Endothelial cell of umbilical vein (primary cell): Measurements from ENCODE around the gene SLC38A10. TPM values are rescaled to one million over a fixed set of nuclear protein-coding genes. Genes with fewer than 3 reads are reported as not detected.

Experiments
- BruUV-seq: library from RNA; stranded (reverse); fragments of 400-500 nt; replicated peaks from 2 replicates; lab custom pipeline; 2021; lab: Mats Ljungman, UMichigan
- CTCF ChIA-PET: fragments of 300-600, 350-600 bp; sonication (Branson Sonifier 250); formaldehyde crosslinking; loops from one replicate; lab custom pipeline; 2021; ENCODE audit warnings: antibody characterized with exemption, inconsistent platforms; lab: Charles Lee
- POLR2A ChIA-PET: fragments of 300-600, 350-600 bp; sonication (Branson Sonifier 250); formaldehyde crosslinking; loops from one replicate; lab custom pipeline; 2021; ENCODE audit warnings: antibody characterized with exemption, inconsistent platforms; lab: Charles Lee
- DNase-seq: peaks from one replicate; pipeline ENCODE4 v3.0.0-alpha.2; 2011; ENCODE audit warnings: low read depth, low spot score
- FAIRE-seq: peaks from 2 replicates; lab custom pipeline; 2011; peaks lifted over from hg19 to GRCh38; lab: Jason Lieb, UNC
- H2AFZ ChIP-seq: 2 replicates; pipeline ENCODE4 v1.6.0; 2012; ENCODE audit warnings: low read depth, low read length, control low read depth, inconsistent platforms
- H3K27ac ChIP-seq: 2 replicates; pipeline ENCODE4 v1.5.1; 2011; ENCODE audit warnings: low read depth, mild to moderate bottlenecking, control low read depth, low read length, moderate library complexity; ENCODE audit not compliant: insufficient read depth
- H3K27me3 ChIP-seq, 2 experiments: 2 replicates each; pipeline versions ENCODE4 v1.6.0 to v1.6.1; 2011; ENCODE audit warnings: low read length in 2 of 2, mixed read lengths in 1 of 2; ENCODE audit not compliant: control insufficient read depth in 2 of 2, insufficient read depth in 2 of 2
- H3K36me3 ChIP-seq, 2 experiments: 2 replicates in 1 of 2; 3 replicates in 1 of 2; pipeline ENCODE4 v1.5.1; 2011; ENCODE audit warnings: low read length in 2 of 2, mild to moderate bottlenecking in 1 of 2, moderate library complexity in 1 of 2; ENCODE audit not compliant: control insufficient read depth in 2 of 2, insufficient read depth in 2 of 2; ENCODE audit errors: extremely low read depth in 1 of 2
- H3K4me1 ChIP-seq: 3 replicates; pipeline ENCODE4 v1.5.1; 2011; ENCODE audit warnings: mild to moderate bottlenecking, low read length; ENCODE audit not compliant: control insufficient read depth, insufficient read depth; ENCODE audit errors: extremely low read depth
- H3K4me2 ChIP-seq: 2 replicates; pipeline ENCODE4 v1.6.1; 2011; ENCODE audit warnings: low read length, control low read depth, mixed read lengths; ENCODE audit not compliant: insufficient read depth
- H3K4me3 ChIP-seq, 3 experiments: fragments of 200-600 bp in 1 of 3; sonication (generic), shearing (Covaris generic) in 1 of 3; replicated peaks in 1 of 3; 2 replicates each; pipeline ENCODE4 v1.5.1; 2011 to 2016; ENCODE audit warnings: control low read depth in 3 of 3, low read length in 3 of 3, mild to moderate bottlenecking in 2 of 3, inconsistent platforms in 1 of 3, low read depth in 1 of 3, moderate library complexity in 1 of 3; ENCODE audit not compliant: insufficient read depth in 1 of 3
- H3K79me2 ChIP-seq: 2 replicates; pipeline ENCODE4 v1.6.0; 2012; ENCODE audit warnings: low read length, inconsistent platforms; ENCODE audit not compliant: control insufficient read depth, insufficient read depth
- H3K9ac ChIP-seq: replicated peaks from 2 replicates; pipeline ENCODE3; 2011; ENCODE audit warnings: low read length, control low read depth; ENCODE audit not compliant: insufficient read depth; ENCODE audit errors: extremely low read depth
- H3K9me1 ChIP-seq: replicated peaks from 3 replicates; pipeline ENCODE4 v1.6.0; 2011; ENCODE audit warnings: mild to moderate bottlenecking, low read length; ENCODE audit not compliant: control insufficient read depth, insufficient read depth; ENCODE audit errors: extremely low read depth
- H3K9me3 ChIP-seq: replicated peaks from 2 replicates; pipeline ENCODE4 v1.5.1; 2012; ENCODE audit warnings: low read length, inconsistent platforms; ENCODE audit not compliant: control insufficient read depth, insufficient read depth
- H4K20me1 ChIP-seq: replicated peaks from 2 replicates; pipeline ENCODE3; 2011; ENCODE audit warnings: mild to moderate bottlenecking, low read length; ENCODE audit not compliant: control insufficient read depth, insufficient read depth; ENCODE audit errors: extremely low read depth
- EZH2 ChIP-seq: IDR thresholded peaks from 2 replicates; pipeline ENCODE4 v1.6.1; 2012; ENCODE audit warnings: borderline replicate concordance, low read depth, mild to moderate bottlenecking, moderate library complexity, low read length, inconsistent platforms; ENCODE audit not compliant: severe bottlenecking
- FOS ChIP-seq: IDR thresholded peaks from 2 replicates; pipeline ENCODE4 v1.6.1; 2011; ENCODE audit warnings: mild to moderate bottlenecking, low read length, moderate library complexity, borderline replicate concordance; ENCODE audit not compliant: insufficient read depth
- GATA2 ChIP-seq: IDR thresholded peaks from 2 replicates; pipeline ENCODE4 v1.7.0; 2011; ENCODE audit warnings: low read depth, mild to moderate bottlenecking, moderate library complexity, mixed read lengths, low read length; ENCODE audit not compliant: insufficient read length, insufficient read depth
- JUN ChIP-seq: IDR thresholded peaks from 2 replicates; pipeline ENCODE4 v1.6.1; 2011; ENCODE audit warnings: borderline replicate concordance, low read depth; ENCODE audit not compliant: insufficient read length, insufficient read depth
- MYC ChIP-seq: IDR thresholded peaks from one replicate; pipeline ENCODE4 v1.6.1; 2011; ENCODE audit warnings: mild to moderate bottlenecking, low read depth, low read length
- POLR2A ChIP-seq: IDR thresholded peaks from 2 replicates; pipeline ENCODE4 v1.6.1; 2012; ENCODE audit warnings: low read depth, mild to moderate bottlenecking, control low read depth, low read length
- POLR2AphosphoS5 ChIP-seq: IDR thresholded peaks from 2 replicates; pipeline ENCODE4 v1.6.1; 2012; ENCODE audit warnings: low read depth, mild to moderate bottlenecking, control low read depth, low read length, moderate library complexity; ENCODE audit not compliant: insufficient read depth
- dilution Hi-C: fragments of 300-500 bp; cut with MboI; formaldehyde crosslinking; loops from one replicate; pipeline ENCODE4 v1.15.0; 2019; ENCODE audit warnings: low sequenced_read_pairs; ENCODE audit not compliant: extremely low pct_ligation_motif_present
- intact Hi-C: fragments of 100-400 bp; cut with micrococcal nuclease; formaldehyde crosslinking; loops from one replicate; pipeline ENCODE4 v1.10.0; 2022
- polyA plus RNA-seq, 4 experiments: library from polyadenylated mRNA; depleted of rRNA in 3 of 4; stranded (reverse) in 3 of 4; unstranded in 1 of 4; fragments of >200 nt; gene quantifications; 2 replicates each; pipeline versions ENCODE4 v1.2.1 to v1.2.3, GENCODE V29; 2011 to 2012; ENCODE audit warnings: missing spikeins in 1 of 4
- total RNA-seq: library from RNA; stranded (reverse); gene quantifications from 2 replicates; pipeline ENCODE4 v1.2.3, GENCODE V29; 2021
- TF ChIP-seq, protein P1 (sequence below), 2 donors: IDR thresholded peaks; 1 replicate in 1 of 2; 2 replicates in 1 of 2; pipeline ENCODE4 v1.5.1; 2011; ENCODE audit warnings: low read length in 2 of 2, mild to moderate bottlenecking in 2 of 2, moderate library complexity in 2 of 2, control low read depth in 1 of 2, inconsistent platforms in 1 of 2, low read depth in 1 of 2; ENCODE audit not compliant: insufficient read depth in 1 of 2; ENCODE audit errors: extremely low read depth in 1 of 2
- TF ChIP-seq, protein P2 (sequence below): IDR thresholded peaks from 2 replicates; pipeline ENCODE4 v1.6.1; 2011; ENCODE audit not compliant: insufficient read depth, insufficient read length

SLC38A10 gene
- total and polyA plus RNA-seq, 2 donors (not counting 3 experiments of a cell fraction or from before 2014, with no cell fraction given), result 72.7 to 113 TPM

DNA sequence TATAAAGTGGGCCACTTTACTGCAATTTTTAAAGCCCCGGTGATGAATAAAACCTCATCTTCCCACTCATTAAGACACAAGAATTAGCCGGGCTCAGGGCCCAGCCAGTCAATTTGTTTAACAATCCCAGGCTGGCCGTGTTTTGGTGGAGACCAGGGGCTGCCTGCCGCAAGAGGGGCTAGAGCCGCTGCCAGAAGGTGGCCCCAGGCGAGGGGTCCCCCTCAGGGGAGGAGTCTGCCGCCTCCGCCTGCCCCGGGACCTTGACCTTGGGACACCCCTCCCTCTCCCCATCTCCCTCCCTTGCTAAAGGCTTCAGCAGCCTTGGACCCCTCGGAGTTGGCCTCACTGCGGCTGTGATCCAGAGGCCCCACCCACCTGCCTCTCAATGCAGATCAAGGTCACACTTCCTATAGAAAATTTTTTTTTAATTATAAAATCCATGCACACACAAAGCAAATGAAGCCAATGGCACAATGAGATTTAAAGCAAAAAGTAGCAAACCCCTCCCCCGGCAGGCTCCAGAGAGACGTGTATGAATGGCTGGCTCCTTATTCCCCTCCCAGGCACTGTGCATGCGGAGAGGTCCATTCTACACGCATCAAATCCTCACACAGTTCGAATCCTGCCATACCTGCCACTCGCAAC lies 23.0 kb upstream of the SLC38A10 start:
- Histone ChIP-seq H3K9ac (no peak overlapping the region), H3K36me3 (no peaks in the 10 kb centered on the region), H3K27me3 (peaks cover 0 to 2% of the 10 kb centered on the region in 2 experiments), H3K27ac (no peak overlapping the region), H3K9me3 (no peaks in the 10 kb centered on the region), H3K79me2 (no peaks in the 10 kb centered on the region), H2AFZ (no peak overlapping the region), H3K4me1 (no peaks in the 10 kb centered on the region), H4K20me1 (no peaks in the 10 kb centered on the region), H3K4me3 (no peak overlapping the region), H3K9me1 (no peaks in the 10 kb centered on the region), H3K4me2 (no peak overlapping the region)
- DNase-seq (no peak), FAIRE-seq (no peak)
- ChIA-PET CTCF (no interaction called here), POLR2A (no interaction called here)
- BruUV-seq, result no TSS peak
- intact Hi-C loops, result no loop called here
- TF ChIP-seq, protein P1, sequence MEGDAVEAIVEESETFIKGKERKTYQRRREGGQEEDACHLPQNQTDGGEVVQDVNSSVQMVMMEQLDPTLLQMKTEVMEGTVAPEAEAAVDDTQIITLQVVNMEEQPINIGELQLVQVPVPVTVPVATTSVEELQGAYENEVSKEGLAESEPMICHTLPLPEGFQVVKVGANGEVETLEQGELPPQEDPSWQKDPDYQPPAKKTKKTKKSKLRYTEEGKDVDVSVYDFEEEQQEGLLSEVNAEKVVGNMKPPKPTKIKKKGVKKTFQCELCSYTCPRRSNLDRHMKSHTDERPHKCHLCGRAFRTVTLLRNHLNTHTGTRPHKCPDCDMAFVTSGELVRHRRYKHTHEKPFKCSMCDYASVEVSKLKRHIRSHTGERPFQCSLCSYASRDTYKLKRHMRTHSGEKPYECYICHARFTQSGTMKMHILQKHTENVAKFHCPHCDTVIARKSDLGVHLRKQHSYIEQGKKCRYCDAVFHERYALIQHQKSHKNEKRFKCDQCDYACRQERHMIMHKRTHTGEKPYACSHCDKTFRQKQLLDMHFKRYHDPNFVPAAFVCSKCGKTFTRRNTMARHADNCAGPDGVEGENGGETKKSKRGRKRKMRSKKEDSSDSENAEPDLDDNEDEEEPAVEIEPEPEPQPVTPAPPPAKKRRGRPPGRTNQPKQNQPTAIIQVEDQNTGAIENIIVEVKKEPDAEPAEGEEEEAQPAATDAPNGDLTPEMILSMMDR (IDR thresholded peaks at IDR 0.05; ENCODE audit: extremely low read depth in 1 of 2, insufficient read depth in 1 of 2, low read depth in 1 of 2, low read length in 2 of 2), result no peak
- no peak for TF ChIP-seq FOS
- TF ChIP-seq POLR2AphosphoS5, result no peak
- no peak for TF ChIP-seq EZH2
- no peak for TF ChIP-seq MYC
- TF ChIP-seq POLR2A, result no peak
- TF ChIP-seq JUN, result no peak
- TF ChIP-seq GATA2, result no peak
- TF ChIP-seq, protein P2, sequence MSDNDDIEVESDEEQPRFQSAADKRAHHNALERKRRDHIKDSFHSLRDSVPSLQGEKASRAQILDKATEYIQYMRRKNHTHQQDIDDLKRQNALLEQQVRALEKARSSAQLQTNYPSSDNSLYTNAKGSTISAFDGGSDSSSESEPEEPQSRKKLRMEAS, result no peak
- dilution Hi-C loops, result no loop called here
